ENCODE data around the gene CALR. TPM values are rescaled to one million over a fixed set of nuclear protein-coding genes. Genes with fewer than 3 reads are reported as not detected.

Gene CALR
- total RNA-seq, 4 donors from 2014 or later = 218 to 410 (median 280) TPM

- no peak for ATAC-seq
- Histone ChIP-seq H3K4me1 (peaks cover 0 to under 1% (median 0%) of the 10 kb centered on the region in 3 donors), H3K9me3 (no peaks in the 10 kb centered on the region), H3K27ac (no peak overlapping the region), H3K36me3 (peaks cover 0 to 78% of the 10 kb centered on the region in 2 donors), H3K27me3 (no peaks in the 10 kb centered on the region), H3K4me3 (no peak overlapping the region)
- 98 to 100% methylated on average over 2 to 14 of the region's 29 CpGs for WGBS, 2 donors (ENCODE audit: low coverage in 1 of 2)
- TF ChIP-seq POLR2AphosphoS5 (IDR thresholded peaks at IDR 0.05) (no peak), POLR2A (IDR thresholded peaks at IDR 0.05) (no peak), EP300 (IDR thresholded peaks at IDR 0.05) (no peak), CTCF (IDR thresholded peaks at IDR 0.05) (no peak)
Observed at GRCh38 chr19:12924621-12925310, 13.6 kb upstream of the CALR start.

GRCh38 chr19:12930002-12930645, 8.3 kb upstream of the CALR start:
- no peak for ATAC-seq
- Histone ChIP-seq H3K27me3 (no peaks in the 10 kb centered on the region), H3K36me3 (peaks cover 0 to 56% of the 10 kb centered on the region in 2 donors), H3K4me3 (no peak overlapping the region), H3K4me1 (peaks cover 3 to 28% (median 7%) of the 10 kb centered on the region in 3 donors), H3K27ac (no peak overlapping the region), H3K9me3 (no peaks in the 10 kb centered on the region)
- TF ChIP-seq CTCF (IDR thresholded peaks at IDR 0.05) = no peak
- TF ChIP-seq POLR2AphosphoS5 (IDR thresholded peaks at IDR 0.05) = no peak
- no peak for TF ChIP-seq EP300 (IDR thresholded peaks at IDR 0.05)
- no peak for TF ChIP-seq POLR2A (IDR thresholded peaks at IDR 0.05)
- 96% methylated on average over 4 of the region's 19 CpGs; no CpG with 5 or more reads in 1 of the 2 donors for WGBS, 2 donors (ENCODE audit: low coverage in 1 of 2)

- WGBS, 2 donors (ENCODE audit: low coverage in 1 of 2) = 32 to 74% methylated on average over 3 to 12 of the region's 16 CpGs
- ATAC-seq = no peak
Observed at GRCh38 chr19:12932392-12933286, 5.8 kb upstream of the CALR start.

More at GRCh38 chr19:12932392-12933286, 5.8 kb upstream of the CALR start:
- peaks cover 4 to 33% (median 10%) of the 10 kb centered on the region in 3 donors for H3K4me1 ChIP-seq
- TF ChIP-seq EP300 (IDR thresholded peaks at IDR 0.05) = no peak
- TF ChIP-seq CTCF (IDR thresholded peaks at IDR 0.05) = no peak
- TF ChIP-seq POLR2A (IDR thresholded peaks at IDR 0.05) = no peak
- TF ChIP-seq POLR2AphosphoS5 (IDR thresholded peaks at IDR 0.05) = no peak
- H3K9me3 ChIP-seq = no peaks in the 10 kb centered on the region
- H3K4me3 ChIP-seq = peak overlapping the region; percentile 85 to 96
- H3K36me3 ChIP-seq = peaks cover 0 to 31% of the 10 kb centered on the region in 2 donors
- no peaks in the 10 kb centered on the region for H3K27me3 ChIP-seq
- peak overlapping the region in 3 of 4 donors; percentile 81 to 91 (median 90) for H3K27ac ChIP-seq
